Endodermal cell (in vitro differentiated cells): ENCODE measurements around the gene CUX1. TPM values are rescaled to one million over a fixed set of nuclear protein-coding genes. Genes with fewer than 3 reads are reported as not detected.
A peak's percentile ranks its signal among the peaks of the same experiment; 100 is the strongest.

Experiments
- DNase-seq: peaks from one replicate; pipeline ENCODE4 v3.0.0-alpha.2; 2017
- H3K27ac ChIP-seq: 2 replicates; pipeline ENCODE4 v1.5.1; 2013; ENCODE audit warnings: mild to moderate bottlenecking, low read depth, low read length, moderate library complexity
- H3K27me3 ChIP-seq: 2 replicates; pipeline ENCODE4 v1.6.1; 2013; ENCODE audit warnings: mild to moderate bottlenecking, low read length, moderate library complexity; ENCODE audit not compliant: insufficient read depth, control insufficient read depth, poor library complexity, severe bottlenecking
- H3K36me3 ChIP-seq: 2 replicates; pipeline ENCODE4 v1.7.0; 2013; ENCODE audit warnings: mild to moderate bottlenecking, low read length, moderate library complexity; ENCODE audit not compliant: control insufficient read depth, insufficient read depth
- H3K4me1 ChIP-seq: one replicate; pipeline ENCODE4 v1.7.0; 2013; ENCODE audit warnings: low read length; ENCODE audit not compliant: control insufficient read depth, insufficient read depth
- H3K4me3 ChIP-seq: 2 replicates; pipeline ENCODE4 v1.5.1; 2013; ENCODE audit warnings: mild to moderate bottlenecking, low read length, moderate library complexity
- H3K9ac ChIP-seq: 2 replicates; pipeline ENCODE4 v1.6.1; 2013; ENCODE audit warnings: mild to moderate bottlenecking, low read length, moderate library complexity; ENCODE audit not compliant: poor library complexity, severe bottlenecking; ENCODE audit errors: extremely low read depth
- H3K9me3 ChIP-seq: 2 replicates; pipeline ENCODE4 v1.6.1; 2013; ENCODE audit warnings: mild to moderate bottlenecking, low read length, moderate library complexity; ENCODE audit not compliant: control insufficient read depth
- H3K27ac Mint-ChIP-seq: 2 replicates; pipeline ENCODE4 v1.8.0; 2020; ENCODE audit warnings: mixed read lengths
- H3K27me3 Mint-ChIP-seq: 2 replicates; pipeline ENCODE4 v1.8.0; 2021; ENCODE audit warnings: mild to moderate bottlenecking, mixed read lengths; ENCODE audit not compliant: insufficient read depth
- H3K36me3 Mint-ChIP-seq: 2 replicates; pipeline ENCODE4 v1.8.0; 2020; ENCODE audit warnings: low read depth, mixed read lengths
- H3K4me1 Mint-ChIP-seq: 2 replicates; pipeline ENCODE4 v1.8.0; 2020; ENCODE audit warnings: mixed read lengths
- H3K4me3 Mint-ChIP-seq: 2 replicates; pipeline ENCODE4 v1.8.0; 2020; ENCODE audit warnings: mild to moderate bottlenecking, moderate library complexity, mixed read lengths
- H3K9me3 Mint-ChIP-seq: 2 replicates; pipeline ENCODE4 v1.8.0; 2020; ENCODE audit warnings: mild to moderate bottlenecking, mixed read lengths
- CTCF ChIP-seq: fragments of 200-600 bp; sonication (generic); conservative IDR thresholded peaks from 2 replicates; pipeline ENCODE4 v1.5.0; 2021; ENCODE audit warnings: antibody characterized with exemption, mild to moderate bottlenecking
- WGBS, 2 experiments: methylation state at CpG; one replicate each; pipeline versions ENCODE4 v1.1.5 to v1.1.7; 2013; ENCODE audit warnings: missing lambda C conversion rate in 2 of 2, mixed read lengths in 1 of 2; ENCODE audit not compliant: insufficient coverage in 1 of 2, insufficient read length in 1 of 2; 5-methylcytosine and 5-hydroxymethylcytosine counted together
- total RNA-seq, 2 donors: library from RNA; stranded (reverse); fragmentation: NEBNext Ultra II Directional in 1 of 2; extraction: Animal tissue kit (Norgen Biotek cat#: 25700) in 1 of 2; gene quantifications; 2 replicates in 1 of 2; 3 replicates in 1 of 2; pipeline ENCODE4 v1.2.1, GENCODE V29; 2021

Gene CUX1
- total RNA-seq, 2 donors from 2014 or later, result 85.1 to 108 TPM

DNA sequence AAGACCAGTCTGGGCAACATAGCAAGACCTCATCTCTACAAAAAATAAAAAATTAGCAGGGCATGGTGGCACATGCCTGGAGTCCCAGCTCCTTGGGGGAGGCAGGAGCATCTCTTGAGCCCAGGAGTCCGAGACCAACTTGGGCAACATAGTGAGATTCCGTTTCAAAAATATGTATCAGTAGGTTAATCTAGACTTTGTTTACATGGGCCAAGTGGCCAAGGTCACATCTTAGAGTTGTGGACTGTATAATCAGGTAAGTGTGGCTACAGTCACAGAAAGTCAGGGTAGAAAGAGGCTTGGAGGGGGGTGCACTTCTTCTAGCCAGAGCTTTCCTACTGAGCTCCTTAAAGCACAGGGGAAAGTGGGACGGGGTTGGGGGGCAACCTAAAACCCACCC lies 174.4 kb downstream of the CUX1 start:
- DNase-seq, result no peak
- H3K4me1 Mint-ChIP-seq, result peaks cover 1% of the 10 kb centered on the region
- WGBS, 2 experiments, result 81 to 93% methylated on average over 2 to 3 of the region's 3 CpGs
- Histone ChIP-seq H3K27me3 (no peaks in the 10 kb centered on the region), H3K4me3 (no peak overlapping the region), H3K27ac (no peak overlapping the region), H3K36me3 (peaks cover 16% of the 10 kb centered on the region), H3K4me1 (no peaks in the 10 kb centered on the region), H3K9me3 (no peaks in the 10 kb centered on the region), H3K9ac (no peak overlapping the region)
- H3K4me3 Mint-ChIP-seq, result no peak overlapping the region
- peak overlapping the region; percentile 23 for H3K27ac Mint-ChIP-seq
- no peaks in the 10 kb centered on the region for H3K27me3 Mint-ChIP-seq
- TF ChIP-seq CTCF, result no peak
- H3K9me3 Mint-ChIP-seq, result no peaks in the 10 kb centered on the region
- H3K36me3 Mint-ChIP-seq, result peaks cover 30% of the 10 kb centered on the region

DNA sequence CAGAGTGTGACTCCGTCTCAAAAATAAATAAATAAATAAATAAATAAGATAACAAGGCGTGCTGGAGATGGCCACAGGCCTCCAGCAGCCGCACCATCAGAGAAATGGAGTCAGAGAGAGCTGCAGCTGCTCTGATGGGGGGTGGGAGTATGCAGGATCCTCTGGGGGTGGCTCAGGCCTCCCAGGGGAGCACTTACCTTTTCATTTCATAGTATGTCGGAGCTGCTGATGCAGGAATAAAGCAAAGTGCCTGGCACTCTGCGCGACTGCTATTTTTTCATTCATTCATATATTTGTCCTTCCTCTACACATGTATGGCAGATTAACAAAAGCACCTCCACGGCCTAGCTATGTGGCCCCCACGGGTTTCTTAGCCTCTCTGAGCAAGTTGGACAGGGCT lies 175.9 kb downstream of the CUX1 start:
- Mint-ChIP-seq H3K9me3 (no peaks in the 10 kb centered on the region), H3K27me3 (no peaks in the 10 kb centered on the region), H3K36me3 (peaks cover 26% of the 10 kb centered on the region), H3K4me3 (no peak overlapping the region), H3K4me1 (peaks cover 5% of the 10 kb centered on the region), H3K27ac (no peak overlapping the region)
- H3K27me3 ChIP-seq, result no peaks in the 10 kb centered on the region
- no peak for TF ChIP-seq CTCF
- no peaks in the 10 kb centered on the region for H3K9me3 ChIP-seq
- DNase-seq, result no peak
- no peaks in the 10 kb centered on the region for H3K4me1 ChIP-seq
- no peak overlapping the region for H3K27ac ChIP-seq
- peaks cover 16% of the 10 kb centered on the region for H3K36me3 ChIP-seq
- no peak overlapping the region for H3K4me3 ChIP-seq
- WGBS, 2 experiments, result 95 to 100% methylated on average over 5 to 7 of the region's 8 CpGs
- no peak overlapping the region for H3K9ac ChIP-seq

- no peak overlapping the region for H3K27ac Mint-ChIP-seq
- 95 to 97% methylated on average over 4 to 5 of the region's 5 CpGs for WGBS, 2 experiments
Observed at GRCh38 chr7:101995121-101995520, 177.7 kb downstream of the CUX1 start.

More at GRCh38 chr7:101995121-101995520, 177.7 kb downstream of the CUX1 start:
- H3K4me3 Mint-ChIP-seq, result no peak overlapping the region
- Histone ChIP-seq H3K9me3 (no peaks in the 10 kb centered on the region), H3K4me1 (no peaks in the 10 kb centered on the region), H3K27ac (no peak overlapping the region), H3K9ac (no peak overlapping the region), H3K36me3 (peaks cover 8% of the 10 kb centered on the region), H3K27me3 (no peaks in the 10 kb centered on the region), H3K4me3 (no peak overlapping the region)
- peaks cover 15% of the 10 kb centered on the region for H3K36me3 Mint-ChIP-seq
- peaks cover 5% of the 10 kb centered on the region for H3K4me1 Mint-ChIP-seq
- no peak for DNase-seq
- TF ChIP-seq CTCF, result no peak
- H3K9me3 Mint-ChIP-seq, result no peaks in the 10 kb centered on the region
- no peaks in the 10 kb centered on the region for H3K27me3 Mint-ChIP-seq
